Ascending aorta (tissue), 2 donors: ENCODE data around the gene SPG11. TPM values are rescaled to one million over a fixed set of nuclear protein-coding genes. Genes with fewer than 3 reads are reported as not detected.
"Not testable (repeated sequence)": the region's sequence is repeated elsewhere in the genome, so short reads cannot be mapped to it uniquely, and the experiment has no call there.

Source experiments
- DNase-seq, 2 donors: peaks; one replicate each; pipeline ENCODE4 v3.0.0-alpha.2; 2019; ENCODE audit warnings: low spot score in 2 of 2
- H3K27ac ChIP-seq, 2 donors: fragments of 200-600 bp; sonication (generic); one replicate each; pipeline ENCODE4 v1.5.1; 2016 to 2017; ENCODE audit warnings: mild to moderate bottlenecking in 1 of 2
- H3K27me3 ChIP-seq: fragments of 200-600 bp; sonication (generic); one replicate; pipeline ENCODE4 v1.5.1; 2017
- H3K36me3 ChIP-seq, 2 donors: fragments of 200-600 bp; sonication (generic); one replicate each; pipeline ENCODE4 v1.5.1; 2016
- H3K4me1 ChIP-seq, 2 donors: fragments of 200-600 bp; sonication (generic); one replicate each; pipeline ENCODE4 v1.5.1; 2016 to 2017; ENCODE audit warnings: mild to moderate bottlenecking in 1 of 2
- H3K4me3 ChIP-seq, 2 donors: fragments of 200-600 bp; sonication (generic); one replicate each; pipeline ENCODE4 v1.5.1; 2016 to 2017; ENCODE audit warnings: mild to moderate bottlenecking in 1 of 2
- H3K9me3 ChIP-seq, 2 donors: fragments of 200-600 bp; sonication (generic); one replicate each; pipeline ENCODE4 v1.5.1; 2016
- CTCF ChIP-seq, 3 experiments: fragments of 200-600 bp in 2 of 3; fragments of 450-650 bp in 1 of 3; sonication (generic) in 2 of 3; IDR thresholded peaks; one replicate each; pipeline ENCODE4 v1.5.1; 2016 to 2019; ENCODE audit warnings: antibody characterized with exemption in 3 of 3, mild to moderate bottlenecking in 1 of 3, moderate library complexity in 1 of 3
- intact Hi-C: fragments of 100-400 bp; cut with DNase I; formaldehyde crosslinking; loops from one replicate; pipeline ENCODE4 v1.15.1; 2023
- total RNA-seq: library from RNA; depleted of rRNA; stranded (reverse); fragments of >200 nt; gene quantifications from one replicate; pipeline ENCODE4 v1.1.0, GENCODE V29; 2016

SPG11 gene
- total RNA-seq, 1 donor from 2014 or later: 21.1 TPM

GRCh38 chr15:44647036-44647435, 16.4 kb downstream of the SPG11 start:
- H3K4me3 ChIP-seq: no peak overlapping the region
- TF ChIP-seq CTCF (IDR thresholded peaks at IDR 0.05): no peak
- no peak for DNase-seq
- no peaks in the 10 kb centered on the region for H3K4me1 ChIP-seq
- no peaks in the 10 kb centered on the region for H3K27me3 ChIP-seq
- intact Hi-C loops: no loop called here
- peaks cover 30 to 58% of the 10 kb centered on the region in 2 donors for H3K36me3 ChIP-seq
- H3K27ac ChIP-seq: no peak overlapping the region
- H3K9me3 ChIP-seq: no peaks in the 10 kb centered on the region

GRCh38 chr15:44646460-44646859, 17.0 kb downstream of the SPG11 start:
- DNase-seq: no peak
- no peak overlapping the region for H3K27ac ChIP-seq
- H3K36me3 ChIP-seq: peaks cover 24 to 57% of the 10 kb centered on the region in 2 donors
- intact Hi-C loops: no loop called here
- H3K9me3 ChIP-seq: no peaks in the 10 kb centered on the region
- no peak for TF ChIP-seq CTCF (IDR thresholded peaks at IDR 0.05)
- H3K4me3 ChIP-seq: no peak overlapping the region
- H3K4me1 ChIP-seq: no peaks in the 10 kb centered on the region
- no peaks in the 10 kb centered on the region for H3K27me3 ChIP-seq

- H3K36me3 ChIP-seq: peaks cover 25 to 45% of the 10 kb centered on the region in 2 donors
- H3K9me3 ChIP-seq: no peaks in the 10 kb centered on the region
- no peak for DNase-seq
- H3K27me3 ChIP-seq: no peaks in the 10 kb centered on the region
- no peaks in the 10 kb centered on the region for H3K4me1 ChIP-seq
- no peak for TF ChIP-seq CTCF (IDR thresholded peaks at IDR 0.05)
- intact Hi-C loops: no loop called here
- no peak overlapping the region for H3K4me3 ChIP-seq
- no peak overlapping the region for H3K27ac ChIP-seq
Observed at GRCh38 chr15:44641651-44642050, 21.8 kb downstream of the SPG11 start.

- H3K27ac ChIP-seq: no peak overlapping the region
- TF ChIP-seq CTCF (IDR thresholded peaks at IDR 0.05): no peak
- intact Hi-C loops: no loop called here
- H3K27me3 ChIP-seq: no peaks in the 10 kb centered on the region
- H3K9me3 ChIP-seq: no peaks in the 10 kb centered on the region
- peaks cover 45 to 65% of the 10 kb centered on the region in 2 donors for H3K36me3 ChIP-seq
- H3K4me1 ChIP-seq: no peaks in the 10 kb centered on the region
- DNase-seq: no peak
- no peak overlapping the region for H3K4me3 ChIP-seq
Observed at GRCh38 chr15:44636976-44637375, 26.5 kb downstream of the SPG11 start.

- Histone ChIP-seq H3K4me1 (no peaks in the 10 kb centered on the region), H3K27me3 (no peaks in the 10 kb centered on the region), H3K27ac (no peak overlapping the region), H3K4me3 (no peak overlapping the region), H3K9me3 (no peaks in the 10 kb centered on the region), H3K36me3 (peaks cover 56 to 73% of the 10 kb centered on the region in 2 donors)
- intact Hi-C loops: no loop called here
- DNase-seq: no peak
- TF ChIP-seq CTCF (IDR thresholded peaks at IDR 0.05): no peak
Observed at GRCh38 chr15:44633603-44634002, 29.9 kb downstream of the SPG11 start.

GRCh38 chr15:44625286-44625685, 38.2 kb downstream of the SPG11 start:
- H3K27ac ChIP-seq, H3K4me1 ChIP-seq, DNase-seq, intact Hi-C loops, H3K27me3 ChIP-seq, H3K4me3 ChIP-seq, H3K9me3 ChIP-seq: not testable (repeated sequence)
- H3K36me3 ChIP-seq: peaks cover 71 to 83% of the 10 kb centered on the region in 2 donors
